Transverse colon (tissue), 4 donors: ENCODE data around the gene RAMP3.

Experiments
- CTCF ChIP-seq, 5 experiments: fragments of 200-600 bp in 3 of 5; fragments of 450-650 bp in 2 of 5; sonication (generic) in 3 of 5; IDR thresholded peaks; 1 replicate in 2 of 5; 2 replicates in 3 of 5; pipeline ENCODE4 v1.5.1; 2016 to 2017; ENCODE audit warnings: antibody characterized with exemption in 5 of 5, inconsistent platforms in 3 of 5, mild to moderate bottlenecking in 2 of 5, moderate library complexity in 1 of 5
- POLR2AphosphoS5 ChIP-seq, 3 donors: sonication (generic); formaldehyde crosslinking; IDR thresholded peaks; one replicate each; pipeline ENCODE4 v1.6.1; 2016; ENCODE audit warnings: antibody characterized with exemption in 3 of 3

GRCh38 chr7:45225948-45226335 is 68.4 kb downstream of the RAMP3 start:
- TF ChIP-seq CTCF (IDR thresholded peaks at IDR 0.05) = no peak
- TF ChIP-seq POLR2AphosphoS5 (IDR thresholded peaks at IDR 0.05) = no peak
